GM18505 (cell line): ENCODE results near the gene DPYSL3.

ENCODE experiments used
- ATAC-seq: cut with Tn5 transposase; IDR thresholded peaks from one replicate; pipeline ENCODE4 v1.9.1; 2021; ENCODE audit not compliant: unreplicated experiment
- POLR2A ChIP-seq: IDR thresholded peaks from 4 replicates; pipeline ENCODE4 v1.6.1; 2011; ENCODE audit warnings: borderline replicate concordance; ENCODE audit not compliant: insufficient read depth, insufficient read length; ENCODE audit errors: extremely low read depth

DPYSL3 gene

DNA sequence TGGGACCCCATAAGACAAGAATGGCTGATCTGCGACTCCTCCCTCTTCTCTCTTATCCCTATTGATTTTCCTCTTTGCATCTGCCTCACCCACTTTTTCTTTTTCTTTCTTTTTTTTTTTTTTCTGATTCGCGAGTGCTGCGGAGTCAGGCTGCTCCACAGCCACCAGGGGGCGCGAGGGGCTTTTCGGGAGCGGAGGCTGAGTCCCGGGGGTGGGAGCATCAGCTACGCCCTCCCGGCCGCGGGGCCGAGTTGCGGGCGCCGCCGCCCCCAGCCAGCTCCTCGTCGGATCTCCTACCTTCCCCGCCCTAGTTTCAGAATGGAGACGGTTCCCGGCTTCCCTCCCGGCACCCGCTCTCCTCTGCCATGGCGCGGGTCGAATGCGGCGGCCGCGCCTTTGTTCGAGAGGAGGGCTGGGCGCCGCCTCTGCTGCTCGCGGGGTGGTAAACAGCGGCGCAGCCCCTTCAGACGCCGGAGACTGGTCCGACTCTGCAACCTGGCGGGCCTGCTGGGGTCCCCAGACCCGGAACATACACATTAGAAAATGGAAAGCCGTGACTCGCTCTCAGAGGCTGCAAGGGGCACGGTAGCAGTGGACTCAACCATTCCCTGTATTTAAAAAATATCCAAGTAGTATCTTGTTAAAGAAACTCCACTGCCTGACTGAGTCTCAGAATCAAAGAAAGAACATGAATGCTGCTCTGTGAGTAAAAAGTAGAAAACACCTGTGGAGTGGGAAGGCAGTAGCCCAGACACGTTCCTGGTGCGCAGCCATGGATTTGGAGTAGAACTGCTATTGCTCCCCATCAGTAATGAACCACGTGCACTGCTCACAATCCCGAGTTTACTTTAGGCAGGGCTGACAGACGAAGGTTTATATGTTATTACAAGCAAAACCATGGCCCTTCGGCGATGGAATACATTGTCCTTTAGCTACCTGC is 55.7 kb downstream of the DPYSL3 start:
- ATAC-seq = peak; percentile 84
- no peak for TF ChIP-seq POLR2A

DNA sequence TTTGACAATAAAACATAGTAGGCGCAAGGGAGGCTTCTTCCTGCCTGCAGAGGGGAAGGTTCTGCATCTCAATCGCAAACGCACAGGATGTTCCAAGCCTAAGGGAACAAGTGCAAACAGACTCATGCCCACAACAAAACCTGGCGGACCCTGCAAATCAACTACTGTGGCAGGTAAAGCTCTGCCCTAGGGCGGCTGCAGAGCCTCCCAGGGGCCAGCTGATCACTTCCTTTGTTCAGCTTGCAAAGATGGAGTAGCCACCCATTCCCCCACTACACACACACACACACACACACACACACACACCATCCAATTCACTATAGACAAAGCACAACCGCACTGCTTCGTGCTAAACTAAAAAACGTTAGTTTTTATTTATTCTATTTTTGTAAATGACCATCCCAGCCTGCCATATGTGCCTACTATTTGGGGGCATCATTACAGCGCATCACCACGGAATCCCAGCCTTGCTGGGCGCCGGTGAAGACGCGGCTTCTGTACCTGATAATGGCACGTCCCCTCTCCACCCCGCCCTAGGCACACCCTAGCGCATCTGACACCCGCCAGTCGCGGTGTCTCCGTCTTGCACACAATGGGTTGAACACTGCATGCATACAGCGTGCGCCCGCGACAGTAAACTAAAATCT is 57.6 kb downstream of the DPYSL3 start:
- no peak for TF ChIP-seq POLR2A
- no peak for ATAC-seq

DNA sequence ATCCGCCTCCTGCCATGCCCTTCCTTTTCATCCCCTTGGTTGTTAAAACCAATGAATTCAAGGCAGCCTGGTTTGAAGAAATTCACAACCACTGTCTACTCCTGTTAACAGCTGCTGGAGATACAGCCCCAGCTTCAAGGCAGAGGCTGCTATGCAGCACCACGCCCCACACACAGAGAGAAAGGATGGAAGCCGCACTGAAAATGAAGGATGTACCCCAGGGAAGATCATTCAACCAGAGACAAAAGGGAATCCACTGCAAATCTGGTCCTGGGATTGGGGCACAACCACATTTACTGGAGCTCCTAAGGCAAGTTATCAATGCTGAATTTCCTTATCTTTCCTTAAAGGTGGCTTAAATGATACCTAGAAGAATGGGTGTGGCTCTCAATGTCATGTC is 58.7 kb downstream of the DPYSL3 start:
- no peak for TF ChIP-seq POLR2A
- no peak for ATAC-seq

DNA sequence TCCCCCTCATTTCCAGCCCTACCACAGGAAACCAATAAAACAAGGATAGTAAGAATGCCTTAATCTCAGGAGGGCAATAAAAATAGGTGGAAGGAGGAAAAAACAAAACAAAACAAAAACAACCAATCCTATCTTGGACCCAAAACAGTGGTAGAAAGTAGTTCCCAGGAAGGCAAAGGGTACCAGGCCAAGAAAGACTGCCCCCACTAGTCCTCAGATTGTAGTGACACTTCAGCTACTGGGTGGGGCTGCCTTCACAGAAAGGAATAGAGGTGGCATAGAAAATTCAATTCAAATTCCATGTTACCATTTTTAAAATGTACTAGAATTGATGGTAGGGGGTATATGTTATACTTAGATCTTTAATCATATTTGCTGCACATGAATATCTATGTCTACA is 59.3 kb downstream of the DPYSL3 start:
- ATAC-seq = no peak

DNA sequence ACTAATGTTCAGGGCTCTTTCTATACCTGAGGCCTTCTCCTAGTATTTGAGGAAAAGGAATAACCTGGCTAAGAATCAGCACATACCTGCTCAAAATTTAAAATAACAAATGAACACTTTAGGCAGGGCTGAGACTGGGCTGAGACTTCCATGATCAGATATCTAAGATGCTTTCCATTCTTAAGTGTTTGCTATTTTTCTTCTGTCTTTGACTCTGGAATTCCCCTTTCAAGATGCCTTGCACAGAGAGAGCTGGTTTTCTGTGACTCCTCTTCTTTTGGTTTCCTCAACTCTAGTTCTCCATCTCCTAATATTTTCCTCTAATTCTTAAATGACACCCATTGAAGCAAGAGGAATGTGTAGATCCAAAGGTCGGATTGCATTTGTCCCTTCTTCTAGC is 61.1 kb downstream of the DPYSL3 start:
- no peak for ATAC-seq
- no peak for TF ChIP-seq POLR2A

More for the DNA sequence above, 59.3 kb downstream of the DPYSL3 start:
- TF ChIP-seq POLR2A = no peak

DNA sequence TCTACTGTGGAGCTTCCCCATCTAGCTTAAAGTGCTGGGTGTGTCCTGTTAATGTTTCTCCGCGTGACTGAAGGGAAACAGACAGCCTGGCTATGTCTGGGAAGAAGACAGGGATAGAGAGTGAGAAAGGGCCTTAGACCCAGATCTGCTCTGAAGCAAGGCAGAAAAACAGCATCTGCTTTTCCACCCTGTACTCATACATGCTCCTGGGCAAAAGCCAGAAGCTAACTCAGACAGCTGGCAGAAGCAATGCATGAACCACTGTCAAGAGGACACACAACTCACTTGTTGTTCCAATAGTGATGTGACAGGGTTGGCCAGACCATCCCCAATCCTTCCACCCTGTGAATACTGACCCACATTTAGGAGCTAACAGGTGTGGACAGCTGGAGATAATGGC is 63.3 kb downstream of the DPYSL3 start:
- no peak for TF ChIP-seq POLR2A

DNA sequence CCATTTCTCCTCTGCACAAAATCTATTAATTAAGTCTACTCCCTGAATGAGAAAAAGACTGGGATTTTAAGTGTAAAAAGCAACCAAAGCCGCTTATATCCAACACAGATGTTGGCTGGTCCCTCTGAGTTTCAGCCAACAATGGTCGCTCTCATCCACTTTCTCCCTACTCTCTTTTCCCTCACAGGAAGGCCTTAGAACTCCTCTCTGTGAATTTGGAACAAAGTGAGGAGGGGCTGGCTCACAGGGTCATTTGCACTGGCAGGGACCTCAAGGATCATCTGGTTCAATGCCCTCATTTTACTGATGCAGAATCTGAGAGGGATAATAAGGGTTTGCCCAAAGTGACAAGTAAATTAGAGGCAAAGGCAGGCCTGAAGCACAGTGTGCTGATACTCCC is 64.0 kb downstream of the DPYSL3 start:
- no peak for ATAC-seq
- TF ChIP-seq POLR2A = no peak

More for the DNA sequence above, 63.3 kb downstream of the DPYSL3 start:
- ATAC-seq = no peak

DNA sequence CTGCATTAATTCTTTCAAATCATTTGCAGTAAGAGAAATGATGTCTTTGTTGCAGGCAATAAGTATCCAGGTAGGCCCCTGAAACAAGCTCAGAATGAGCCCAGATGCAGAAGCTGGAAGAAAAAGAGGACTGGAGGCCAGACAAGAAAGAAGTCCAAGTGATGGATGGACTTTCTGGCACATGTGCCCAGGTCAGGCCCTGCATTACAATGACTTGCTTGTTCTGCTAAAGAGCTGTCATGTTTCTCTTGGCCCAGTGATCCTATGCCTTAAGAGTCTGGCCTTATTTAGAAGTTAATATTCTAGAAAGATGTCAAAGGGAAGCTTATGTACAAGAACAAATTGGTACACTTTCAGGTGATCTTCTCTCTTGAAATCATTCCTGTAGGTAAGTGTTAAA is 64.8 kb downstream of the DPYSL3 start:
- TF ChIP-seq POLR2A = no peak
- ATAC-seq = no peak

DNA sequence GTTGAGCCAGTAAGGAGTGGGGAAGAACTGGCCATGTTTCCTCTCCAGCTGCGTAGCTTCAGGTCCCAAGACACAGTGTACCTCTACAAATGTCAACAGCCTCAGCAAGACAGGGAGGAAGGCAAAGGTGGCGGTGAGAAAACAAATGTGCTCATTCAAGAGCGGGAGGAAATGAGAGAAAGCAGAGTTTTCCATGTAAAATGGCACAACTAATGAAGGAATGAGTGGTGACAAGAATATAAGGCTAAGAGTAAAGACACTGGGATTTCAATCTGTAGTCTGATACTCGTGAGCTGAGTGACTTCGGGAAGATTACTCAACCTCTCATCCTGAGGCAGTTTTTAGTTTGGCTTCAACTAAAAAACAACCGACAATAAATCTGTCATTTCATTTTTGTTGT is 67.6 kb downstream of the DPYSL3 start:
- ATAC-seq = no peak
- TF ChIP-seq POLR2A = no peak

DNA sequence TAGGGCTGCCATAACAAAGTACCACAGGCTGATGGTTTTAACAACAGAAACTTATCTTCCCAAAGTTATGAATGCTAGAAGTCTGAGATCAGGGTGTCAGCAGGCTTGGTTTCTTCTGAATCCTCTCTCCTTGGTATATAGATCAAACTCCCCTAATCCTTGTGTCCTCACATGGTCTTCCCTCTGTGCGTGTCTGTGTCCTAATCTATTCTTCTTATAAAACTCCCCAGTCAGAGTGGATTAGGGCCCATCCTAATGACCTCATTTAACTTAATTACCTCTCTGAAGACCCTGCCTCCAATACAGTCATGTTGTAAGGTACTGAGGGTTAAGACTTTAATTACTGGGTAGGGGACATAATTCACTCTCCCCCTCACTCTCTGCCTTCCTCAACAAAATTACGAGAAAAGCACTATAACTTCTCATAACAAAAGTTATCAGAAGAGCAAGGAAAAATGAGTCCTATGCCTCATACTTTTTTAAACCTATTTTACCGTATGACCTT is 68.6 kb downstream of the DPYSL3 start:
- no peak for TF ChIP-seq POLR2A
- no peak for ATAC-seq

DNA sequence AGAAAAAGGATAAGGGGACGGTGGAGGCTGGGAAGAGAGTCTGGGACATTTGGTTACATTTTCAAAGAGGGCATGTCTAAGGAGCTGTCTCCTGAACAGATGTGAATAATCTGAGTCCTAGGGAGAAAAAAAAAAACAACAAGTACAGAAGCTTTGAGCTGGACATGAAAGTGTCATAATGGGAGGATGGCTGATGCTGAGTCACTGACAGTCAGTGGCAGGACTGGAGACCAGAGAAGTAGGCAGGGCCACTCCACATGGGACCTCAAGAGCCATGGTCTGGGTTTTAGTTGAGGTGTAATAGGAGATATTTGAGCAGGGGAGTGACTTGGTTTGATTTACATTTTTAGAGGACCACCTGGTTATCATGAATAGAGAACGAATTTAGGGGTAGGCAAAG is 70.6 kb downstream of the DPYSL3 start:
- no peak for TF ChIP-seq POLR2A
- no peak for ATAC-seq

DNA sequence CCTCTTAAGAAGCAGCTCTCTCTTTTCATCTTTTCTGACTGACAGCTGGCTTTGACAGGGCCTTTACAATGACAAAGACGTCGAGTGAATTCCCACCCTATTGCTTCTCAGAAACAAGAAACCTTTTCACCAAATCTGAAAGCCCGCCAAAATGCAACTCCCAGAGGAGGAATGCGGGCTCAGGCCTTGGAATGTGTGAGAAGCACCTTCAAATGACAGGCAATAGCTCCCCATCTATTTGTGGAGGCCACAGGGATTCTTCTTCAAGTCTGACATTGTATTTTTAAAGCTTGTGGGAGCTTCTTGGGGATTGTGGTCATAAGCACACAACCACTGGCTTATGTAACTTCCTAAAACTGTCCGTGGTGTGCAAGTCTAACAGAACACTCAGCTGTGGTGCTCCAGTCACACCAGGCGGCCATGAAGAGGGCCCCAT is 72.7 kb downstream of the DPYSL3 start:
- no peak for ATAC-seq
- TF ChIP-seq POLR2A = no peak

DNA sequence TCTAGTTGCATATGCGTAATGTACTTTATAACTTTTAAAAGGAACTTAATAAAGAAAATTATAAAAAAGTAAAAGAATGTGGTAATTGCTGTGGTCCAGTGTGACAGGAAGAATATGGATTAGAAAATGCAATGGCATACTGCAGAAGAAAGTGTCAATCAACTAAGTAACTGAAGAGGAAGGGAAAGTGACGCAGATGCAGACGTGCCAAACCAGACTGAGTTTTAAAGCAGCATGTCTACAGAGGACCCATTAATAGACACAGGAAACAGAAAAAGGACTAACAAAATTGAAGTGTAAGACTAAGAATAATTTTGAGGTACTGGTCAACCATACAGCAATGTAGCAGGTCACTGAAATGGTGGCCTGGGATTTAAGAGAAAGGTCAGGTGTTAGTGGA is 73.3 kb downstream of the DPYSL3 start:
- no peak for TF ChIP-seq POLR2A
- peak; percentile 84 for ATAC-seq

DNA sequence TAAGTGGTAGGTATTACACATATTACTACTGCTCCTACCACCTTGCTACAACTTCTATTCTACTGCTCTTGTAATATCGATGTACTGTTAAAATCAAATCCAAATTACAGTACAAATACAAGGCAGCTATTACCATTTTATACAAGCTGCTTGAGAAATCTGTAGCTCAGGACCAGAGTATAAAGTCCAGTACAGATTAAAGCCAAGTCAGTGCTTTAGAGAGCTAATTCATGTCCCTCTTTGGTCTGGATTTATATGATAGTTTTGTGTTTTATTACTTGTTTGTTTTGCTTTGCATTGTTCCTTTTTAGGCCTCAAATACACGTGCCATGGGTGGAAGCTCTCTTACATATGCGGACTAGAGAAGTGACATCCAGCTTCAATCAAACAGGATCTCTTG is 75.8 kb downstream of the DPYSL3 start:
- no peak for ATAC-seq

More for the DNA sequence above, 75.8 kb downstream of the DPYSL3 start:
- TF ChIP-seq POLR2A = no peak
